Activated naive CD4-positive, alpha-beta T cell treated with anti-CD3 and anti-CD28 coated beads, Interleukin-2, amount 50 U/mL, for 24 hours (primary cell): ENCODE data around the gene FGF16.
"Not testable (repeated sequence)": the region's sequence is repeated elsewhere in the genome, so short reads cannot be mapped to it uniquely, and the experiment has no call there.

Experiments used
- H3K27ac Mint-ChIP-seq: one replicate; pipeline ENCODE4 v1.8.0; 2021; ENCODE audit warnings: mild to moderate bottlenecking, mixed read lengths
- H3K27me3 Mint-ChIP-seq: one replicate; pipeline ENCODE4 v1.8.0; 2021; ENCODE audit warnings: mixed read lengths
- H3K36me3 Mint-ChIP-seq: one replicate; pipeline ENCODE4 v1.8.0; 2021; ENCODE audit warnings: mixed read lengths
- H3K4me1 Mint-ChIP-seq: one replicate; pipeline ENCODE4 v1.8.0; 2021; ENCODE audit warnings: mixed read lengths
- H3K4me3 Mint-ChIP-seq: one replicate; pipeline ENCODE4 v1.8.0; 2021; ENCODE audit warnings: mild to moderate bottlenecking, mixed read lengths
- H3K9me3 Mint-ChIP-seq: one replicate; pipeline ENCODE4 v1.8.0; 2021; ENCODE audit warnings: mixed read lengths

The FGF16 gene

GRCh38 chrX:77446908-77447652 is at the start of gene FGF16:
FGF16 (plus strand) TSS chrX:77447389; CDS start chrX:77447675, 286 bp downstream.
- peak within 1 kb of the TSS; percentile 76 for H3K4me3 Mint-ChIP-seq

GRCh38 chrX:77398330-77398954 is 48.7 kb upstream of the FGF16 start:
- no peak overlapping the region for H3K4me3 Mint-ChIP-seq
- no peaks in the 10 kb centered on the region for H3K36me3 Mint-ChIP-seq
- no peaks in the 10 kb centered on the region for H3K9me3 Mint-ChIP-seq
- no peaks in the 10 kb centered on the region for H3K4me1 Mint-ChIP-seq
- H3K27me3 Mint-ChIP-seq, result no peaks in the 10 kb centered on the region
- H3K27ac Mint-ChIP-seq, result no peak overlapping the region

More at GRCh38 chrX:77446908-77447652, at the start of gene FGF16:
- peaks cover 18% of the 10 kb centered on the region for H3K27me3 Mint-ChIP-seq
- H3K9me3 Mint-ChIP-seq, result no peaks in the 10 kb centered on the region
- no peak within 1 kb of the TSS for H3K27ac Mint-ChIP-seq
- no peaks in the 10 kb centered on the region for H3K36me3 Mint-ChIP-seq
- peaks cover 9% of the 10 kb centered on the region for H3K4me1 Mint-ChIP-seq

GRCh38 chrX:77404419-77404818 is 42.8 kb upstream of the FGF16 start:
- H3K4me3 Mint-ChIP-seq, result no peak overlapping the region
- H3K27me3 Mint-ChIP-seq, result peaks cover 3% of the 10 kb centered on the region
- H3K9me3 Mint-ChIP-seq, result no peaks in the 10 kb centered on the region

GRCh38 chrX:77407821-77408220 is 39.4 kb upstream of the FGF16 start:
- H3K36me3 Mint-ChIP-seq, H3K27me3 Mint-ChIP-seq, H3K4me3 Mint-ChIP-seq, H3K4me1 Mint-ChIP-seq, H3K27ac Mint-ChIP-seq, H3K9me3 Mint-ChIP-seq: not testable (repeated sequence)

More at GRCh38 chrX:77404419-77404818, 42.8 kb upstream of the FGF16 start:
- Mint-ChIP-seq H3K36me3 (no peaks in the 10 kb centered on the region), H3K4me1 (no peaks in the 10 kb centered on the region), H3K27ac (no peak overlapping the region)

- Mint-ChIP-seq H3K27ac (no peak overlapping the region), H3K27me3 (peaks cover 8% of the 10 kb centered on the region), H3K36me3 (no peaks in the 10 kb centered on the region), H3K4me1 (no peaks in the 10 kb centered on the region), H3K4me3 (no peak overlapping the region), H3K9me3 (no peaks in the 10 kb centered on the region)
These were observed 34.6 kb upstream of the FGF16 start for GRCh38 chrX:77412631-77413030.

- no peaks in the 10 kb centered on the region for H3K4me1 Mint-ChIP-seq
- H3K27ac Mint-ChIP-seq, result peak overlapping the region; percentile 74
- H3K36me3 Mint-ChIP-seq, result no peaks in the 10 kb centered on the region
- H3K4me3 Mint-ChIP-seq, result no peak overlapping the region
- no peaks in the 10 kb centered on the region for H3K9me3 Mint-ChIP-seq
- peaks cover 5% of the 10 kb centered on the region for H3K27me3 Mint-ChIP-seq
These were observed 32.0 kb upstream of the FGF16 start for GRCh38 chrX:77415161-77415560.

GRCh38 chrX:77415882-77416281 is 31.3 kb upstream of the FGF16 start:
- Mint-ChIP-seq H3K36me3 (no peaks in the 10 kb centered on the region), H3K9me3 (no peaks in the 10 kb centered on the region), H3K4me1 (no peaks in the 10 kb centered on the region), H3K27me3 (peaks cover 5% of the 10 kb centered on the region), H3K27ac (no peak overlapping the region), H3K4me3 (no peak overlapping the region)

GRCh38 chrX:77422891-77423648 is 24.1 kb upstream of the FGF16 start:
- H3K4me1 Mint-ChIP-seq, result no peaks in the 10 kb centered on the region
- H3K27ac Mint-ChIP-seq, result no peak overlapping the region
- no peaks in the 10 kb centered on the region for H3K27me3 Mint-ChIP-seq
- H3K9me3 Mint-ChIP-seq, result no peaks in the 10 kb centered on the region
- no peak overlapping the region for H3K4me3 Mint-ChIP-seq
- no peaks in the 10 kb centered on the region for H3K36me3 Mint-ChIP-seq

- Mint-ChIP-seq H3K4me3 (no peak overlapping the region), H3K36me3 (no peaks in the 10 kb centered on the region), H3K4me1 (no peaks in the 10 kb centered on the region), H3K9me3 (no peaks in the 10 kb centered on the region), H3K27me3 (no peaks in the 10 kb centered on the region), H3K27ac (no peak overlapping the region)
These were observed 20.4 kb upstream of the FGF16 start for GRCh38 chrX:77426811-77427210.

- Mint-ChIP-seq H3K27me3 (no peaks in the 10 kb centered on the region), H3K4me1 (no peaks in the 10 kb centered on the region), H3K9me3 (no peaks in the 10 kb centered on the region), H3K36me3 (no peaks in the 10 kb centered on the region), H3K27ac (no peak overlapping the region), H3K4me3 (no peak overlapping the region)
These were observed 19.6 kb upstream of the FGF16 start for GRCh38 chrX:77427611-77428010.

- H3K9me3 Mint-ChIP-seq, result no peaks in the 10 kb centered on the region
- no peak overlapping the region for H3K27ac Mint-ChIP-seq
- H3K4me1 Mint-ChIP-seq, result no peaks in the 10 kb centered on the region
- no peaks in the 10 kb centered on the region for H3K27me3 Mint-ChIP-seq
- no peak overlapping the region for H3K4me3 Mint-ChIP-seq
- H3K36me3 Mint-ChIP-seq, result no peaks in the 10 kb centered on the region
These were observed 18.6 kb upstream of the FGF16 start for GRCh38 chrX:77428551-77428950.

GRCh38 chrX:77431227-77431626 is 16.0 kb upstream of the FGF16 start:
- Mint-ChIP-seq H3K27ac (no peak overlapping the region), H3K36me3 (no peaks in the 10 kb centered on the region), H3K9me3 (no peaks in the 10 kb centered on the region), H3K27me3 (no peaks in the 10 kb centered on the region), H3K4me3 (no peak overlapping the region), H3K4me1 (no peaks in the 10 kb centered on the region)

- no peaks in the 10 kb centered on the region for H3K36me3 Mint-ChIP-seq
- H3K27ac Mint-ChIP-seq, result no peak overlapping the region
- H3K27me3 Mint-ChIP-seq, result no peaks in the 10 kb centered on the region
- no peaks in the 10 kb centered on the region for H3K9me3 Mint-ChIP-seq
- no peak overlapping the region for H3K4me3 Mint-ChIP-seq
- no peaks in the 10 kb centered on the region for H3K4me1 Mint-ChIP-seq
These were observed 14.2 kb upstream of the FGF16 start for GRCh38 chrX:77433001-77433400.

- no peaks in the 10 kb centered on the region for H3K4me1 Mint-ChIP-seq
- H3K36me3 Mint-ChIP-seq, result peaks cover under 1% of the 10 kb centered on the region
- H3K27me3 Mint-ChIP-seq, result no peaks in the 10 kb centered on the region
- H3K9me3 Mint-ChIP-seq, result no peaks in the 10 kb centered on the region
- H3K4me3 Mint-ChIP-seq, result no peak overlapping the region
- no peak overlapping the region for H3K27ac Mint-ChIP-seq
These were observed 12.2 kb upstream of the FGF16 start for GRCh38 chrX:77434962-77435361.

- H3K36me3 Mint-ChIP-seq, result peaks cover 2% of the 10 kb centered on the region
These were observed 10.9 kb upstream of the FGF16 start for GRCh38 chrX:77436271-77436670.

GRCh38 chrX:77436682-77437081 is 10.5 kb upstream of the FGF16 start:
- no peaks in the 10 kb centered on the region for H3K27me3 Mint-ChIP-seq
- peaks cover 2% of the 10 kb centered on the region for H3K36me3 Mint-ChIP-seq
- H3K4me1 Mint-ChIP-seq, result no peaks in the 10 kb centered on the region
- H3K9me3 Mint-ChIP-seq, result no peaks in the 10 kb centered on the region
- H3K4me3 Mint-ChIP-seq, result no peak overlapping the region
- H3K27ac Mint-ChIP-seq, result no peak overlapping the region

More at GRCh38 chrX:77436271-77436670, 10.9 kb upstream of the FGF16 start:
- H3K9me3 Mint-ChIP-seq, result no peaks in the 10 kb centered on the region
- no peak overlapping the region for H3K27ac Mint-ChIP-seq
- no peaks in the 10 kb centered on the region for H3K4me1 Mint-ChIP-seq
- H3K27me3 Mint-ChIP-seq, result no peaks in the 10 kb centered on the region
- H3K4me3 Mint-ChIP-seq, result no peak overlapping the region
